K562 treated with DMSO at 1 percent for 48 hours (cell line): ENCODE measurements around the gene GPRASP3. TPM values are rescaled to one million over a fixed set of nuclear protein-coding genes. Genes with fewer than 3 reads are reported as not detected.

Experiments used
- total RNA-seq: library from RNA; unstranded; fragments of 300-600 nt; gene quantifications from 2 replicates; pipeline ENCODE4 v1.2.3, GENCODE V29; 2022; ENCODE audit warnings: low replicate concordance; ENCODE audit errors: extremely low read depth

The GPRASP3 gene
- total RNA-seq: not detected in 2 replicates

DNA sequence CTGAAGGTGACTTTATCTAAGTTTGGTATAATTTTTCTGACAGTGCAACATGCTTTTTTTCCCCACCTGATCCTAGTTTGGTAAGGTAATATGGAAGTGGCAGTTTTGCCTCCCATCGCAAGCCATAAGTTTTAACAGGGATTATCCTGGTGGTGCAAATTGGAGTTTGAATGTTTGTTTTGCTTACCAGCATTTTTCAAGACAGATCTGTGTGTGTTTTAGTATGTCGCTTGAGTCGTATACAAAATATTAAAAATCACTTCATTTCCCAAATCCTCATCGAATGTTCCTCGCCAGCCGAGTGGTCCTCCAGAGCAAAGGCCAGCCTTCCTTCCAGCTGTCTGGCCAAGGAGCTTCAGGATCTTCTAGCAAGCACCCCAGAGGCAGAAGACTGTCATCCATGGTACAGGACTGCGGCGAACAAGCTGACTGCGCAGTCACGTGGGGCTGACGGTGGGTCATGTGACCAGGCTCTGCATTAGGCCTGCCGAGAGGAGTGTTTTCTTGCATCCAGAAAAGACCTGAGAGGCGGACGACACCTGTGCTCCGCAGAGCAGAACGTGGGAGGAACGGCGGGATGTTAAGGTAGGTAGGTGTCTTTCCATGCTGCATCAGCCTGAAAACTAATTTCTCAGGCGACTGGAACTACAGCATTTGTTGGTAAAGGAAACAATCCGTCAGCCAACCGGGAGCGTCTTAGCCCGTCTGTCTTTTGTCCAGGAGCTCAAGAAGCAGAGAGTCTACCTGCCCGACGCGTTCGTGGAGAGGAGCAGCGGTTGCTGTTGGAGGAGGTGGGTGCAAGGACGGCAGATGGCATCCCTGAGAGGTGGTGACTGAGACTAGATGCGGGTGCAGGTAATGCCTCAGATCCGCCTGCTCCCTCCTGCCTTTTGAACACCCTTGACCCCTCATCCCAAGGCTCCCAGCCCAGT, at the start of gene GPRASP3:
TSS of gene GPRASP3 (plus strand) at position 507 of the 932 bp plus-strand sequence. CDS start 28,253 bp downstream, outside the sequence.

DNA sequence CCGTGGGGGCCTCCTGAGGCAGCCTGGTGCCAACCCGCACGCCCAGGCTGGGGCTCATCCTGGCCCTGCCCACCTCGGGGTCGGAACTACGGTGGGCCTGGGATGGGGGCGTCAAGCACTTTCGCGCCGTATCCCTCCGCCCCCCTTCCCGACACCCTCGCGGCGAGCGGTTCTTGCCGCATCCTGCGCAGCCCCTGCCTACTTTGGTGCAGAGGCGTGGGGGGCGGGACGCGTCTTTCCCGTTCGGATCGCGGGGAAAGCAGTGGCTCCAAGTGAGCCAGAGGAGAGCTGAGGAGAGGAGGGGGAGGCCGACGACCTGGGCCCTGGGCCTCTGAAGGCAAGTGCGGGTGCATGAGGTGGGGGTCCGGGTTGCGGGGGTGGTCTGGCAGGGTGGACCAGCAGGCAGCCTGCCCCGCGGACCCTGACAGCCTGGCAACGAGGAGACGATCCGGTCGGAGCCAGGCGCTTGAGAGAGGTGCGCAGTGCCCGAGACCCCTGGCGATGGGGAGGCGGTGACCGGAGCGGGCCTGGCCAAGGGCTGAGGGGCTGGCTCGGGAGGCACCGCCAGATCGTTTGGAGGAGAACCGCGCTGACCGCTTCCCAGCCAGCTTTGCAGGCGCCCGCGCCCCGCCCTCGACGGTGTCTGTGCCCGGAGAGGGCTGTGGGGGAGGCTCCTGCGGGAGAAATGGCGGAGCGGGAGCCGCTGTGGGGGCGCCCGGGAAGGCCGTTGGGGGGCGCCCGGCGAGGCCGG, 8.2 kb upstream of the GPRASP3 start, which contains the start of gene GPRASP2:
TSS of gene GPRASP2 (plus strand) at position 233 of the 751 bp plus-strand sequence. CDS start 2,422 bp downstream, outside the sequence.

Other genes with a start within 250 kb of the GPRASP3 start
- gene TCP11X2, start 248.9 kb upstream of the GPRASP3 start, total RNA-seq: not detected in 2 replicates
- not detected in 2 replicates for gene TMSB15A, start 204.0 kb upstream of the GPRASP3 start, total RNA-seq
- gene ARMCX5, start 121.2 kb upstream of the GPRASP3 start, total RNA-seq: not detected in 2 replicates
- not detected in 2 replicates for gene GPRASP1, start 69.3 kb upstream of the GPRASP3 start, total RNA-seq
- gene GPRASP2, start 8.3 kb upstream of the GPRASP3 start, total RNA-seq: not detected in 2 replicates
- not detected in 2 replicates for gene RAB40AL, start 216.5 kb downstream of the GPRASP3 start, total RNA-seq